Stimulated activated CD8-positive, alpha-beta memory T cell treated with anti-CD3 and anti-CD28 coated beads, Interleukin-12 subunit alpha, Interleukin-12 subunit beta, amount 100 ng/mL, for 24 hours (primary cell): ENCODE data around the gene PKNOX2.

ENCODE experiments used
- DNase-seq: peaks from one replicate; pipeline ENCODE4 v3.0.0-alpha.2; 2020; ENCODE audit errors: extremely low read depth

The PKNOX2 gene

DNA sequence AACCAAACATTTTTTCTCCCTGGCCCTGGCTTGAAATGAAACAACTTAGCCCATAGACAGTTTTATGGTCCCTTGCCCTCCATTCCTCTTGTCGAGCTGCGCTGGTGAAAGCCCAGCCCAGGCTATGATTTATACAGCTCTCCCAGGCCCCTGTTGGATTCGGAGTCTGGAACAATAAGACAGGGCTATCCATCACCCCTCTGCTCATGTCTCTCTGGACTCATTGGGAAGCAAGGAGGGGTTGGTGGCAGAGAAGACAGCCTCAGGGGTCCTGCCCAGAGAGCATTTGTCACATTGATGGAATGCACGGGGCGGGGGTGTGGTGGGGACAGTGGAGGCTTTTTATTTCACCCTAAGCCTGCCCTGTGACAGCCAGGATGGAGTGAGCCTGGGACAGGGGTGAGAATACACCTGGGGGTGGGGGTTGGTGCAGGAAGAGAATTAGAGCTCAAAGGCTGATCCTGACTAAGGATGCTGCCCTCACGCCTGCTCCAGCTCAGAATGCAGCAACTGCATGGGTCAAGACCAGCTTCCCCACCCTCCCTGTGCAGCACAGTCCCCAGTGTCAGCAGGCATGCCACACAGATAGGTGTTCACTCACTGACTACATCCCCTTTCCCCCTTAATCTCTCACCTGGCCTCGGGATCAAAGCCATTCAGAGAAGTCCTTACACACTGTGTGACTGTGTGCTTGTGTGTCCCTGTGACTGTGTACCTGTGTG, 10.0 kb upstream of the PKNOX2 start:
- no peak for DNase-seq

DNA sequence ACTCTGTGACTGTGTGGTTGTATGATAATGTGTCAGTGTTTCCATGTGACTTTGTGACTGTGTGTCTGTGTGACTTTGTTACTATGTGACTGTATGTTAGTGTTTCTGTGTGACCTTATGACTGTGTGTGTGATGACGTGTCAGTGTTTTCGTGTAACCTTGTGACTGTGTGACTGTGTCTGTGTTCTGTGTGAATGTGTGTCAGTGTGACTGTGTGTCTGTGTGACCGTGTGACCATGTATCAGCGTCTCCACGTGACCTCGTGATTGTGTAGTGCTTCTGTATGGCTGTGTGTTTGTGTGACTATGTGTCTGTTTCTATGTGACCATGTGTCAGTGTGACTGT, 9.5 kb upstream of the PKNOX2 start:
- no peak for DNase-seq

DNA sequence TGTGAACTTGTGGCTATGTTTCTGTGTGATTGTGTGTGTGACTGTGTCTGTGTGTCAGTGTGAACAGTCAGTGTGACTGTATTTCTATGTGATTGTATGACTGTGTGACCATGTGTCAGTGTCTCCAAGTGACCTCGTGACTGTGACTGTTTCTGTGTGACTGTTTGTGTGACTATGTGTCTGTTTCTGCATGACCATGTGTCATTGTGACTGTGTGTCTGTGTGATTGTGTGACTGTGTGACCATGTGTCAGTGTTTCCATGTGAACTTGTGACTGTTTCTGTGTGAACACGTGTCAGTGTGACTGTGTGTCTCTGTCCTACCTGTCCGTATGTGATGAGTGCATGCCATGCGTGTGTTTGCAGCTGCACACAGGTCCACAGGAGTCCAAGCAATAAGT, 8.8 kb upstream of the PKNOX2 start:
- no peak for DNase-seq

DNA sequence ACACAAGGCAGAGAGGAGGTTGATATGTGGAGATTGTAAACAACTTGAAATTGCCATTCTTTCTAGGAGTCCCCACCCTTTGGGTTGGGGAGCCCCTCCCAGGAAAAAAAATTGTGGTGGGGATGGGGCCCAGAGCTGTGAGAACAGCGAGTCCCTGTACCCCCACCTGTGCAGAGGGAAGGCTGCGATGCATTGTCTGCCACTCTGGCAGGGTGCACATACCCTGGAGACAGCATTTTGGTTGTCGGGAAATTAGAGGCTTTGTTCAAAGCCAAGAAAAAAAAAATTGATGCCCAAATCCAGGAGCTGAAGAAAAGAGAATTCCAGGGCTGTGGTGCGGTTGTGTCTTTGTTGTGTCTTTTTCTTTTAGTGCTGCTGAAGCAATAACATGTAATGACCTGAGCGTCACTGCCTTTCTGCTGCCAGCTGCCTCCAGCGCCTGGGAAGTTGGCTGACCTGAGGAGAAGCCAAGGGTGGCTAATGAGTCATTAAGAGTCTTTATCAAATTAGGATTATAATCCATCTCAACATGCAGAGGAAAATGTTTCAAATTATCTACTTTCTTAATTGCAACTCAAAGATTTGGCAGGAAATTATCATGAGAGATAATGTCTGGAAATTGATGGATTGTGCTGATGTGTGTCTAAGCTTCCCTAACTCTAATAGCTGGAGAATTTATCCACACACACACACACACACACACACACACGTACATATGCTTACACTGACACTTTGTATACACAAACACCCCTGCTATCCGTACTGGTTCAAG, 8.0 kb upstream of the PKNOX2 start:
- DNase-seq, result no peak

DNA sequence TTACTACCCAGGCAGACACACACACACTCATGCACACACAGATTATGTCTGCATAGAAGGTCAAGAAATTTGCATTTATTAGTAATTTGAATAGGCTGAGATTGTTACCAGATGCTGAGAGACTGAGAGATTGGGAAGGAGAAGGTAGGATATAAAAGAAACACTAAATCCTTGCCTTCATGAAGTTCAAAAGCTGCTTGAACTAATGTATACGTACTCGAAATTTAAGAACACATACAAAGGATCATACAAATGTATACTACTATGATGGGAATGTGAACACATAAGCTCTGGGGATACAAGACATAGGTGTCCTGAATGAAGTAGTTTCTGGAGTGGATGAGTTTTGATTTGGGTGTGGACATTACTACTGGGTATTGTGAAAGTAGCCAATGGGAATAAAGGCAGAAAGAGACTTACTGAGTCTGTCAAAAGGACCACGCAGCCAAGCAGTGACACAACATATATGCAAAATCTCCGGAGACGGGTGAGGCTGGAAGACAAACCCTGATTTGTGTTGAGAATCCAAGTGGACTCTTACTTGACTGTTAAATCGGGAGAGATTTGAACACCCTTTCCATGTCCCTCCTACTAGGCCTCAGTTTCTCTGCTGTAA, 7.3 kb upstream of the PKNOX2 start:
- no peak for DNase-seq

DNA sequence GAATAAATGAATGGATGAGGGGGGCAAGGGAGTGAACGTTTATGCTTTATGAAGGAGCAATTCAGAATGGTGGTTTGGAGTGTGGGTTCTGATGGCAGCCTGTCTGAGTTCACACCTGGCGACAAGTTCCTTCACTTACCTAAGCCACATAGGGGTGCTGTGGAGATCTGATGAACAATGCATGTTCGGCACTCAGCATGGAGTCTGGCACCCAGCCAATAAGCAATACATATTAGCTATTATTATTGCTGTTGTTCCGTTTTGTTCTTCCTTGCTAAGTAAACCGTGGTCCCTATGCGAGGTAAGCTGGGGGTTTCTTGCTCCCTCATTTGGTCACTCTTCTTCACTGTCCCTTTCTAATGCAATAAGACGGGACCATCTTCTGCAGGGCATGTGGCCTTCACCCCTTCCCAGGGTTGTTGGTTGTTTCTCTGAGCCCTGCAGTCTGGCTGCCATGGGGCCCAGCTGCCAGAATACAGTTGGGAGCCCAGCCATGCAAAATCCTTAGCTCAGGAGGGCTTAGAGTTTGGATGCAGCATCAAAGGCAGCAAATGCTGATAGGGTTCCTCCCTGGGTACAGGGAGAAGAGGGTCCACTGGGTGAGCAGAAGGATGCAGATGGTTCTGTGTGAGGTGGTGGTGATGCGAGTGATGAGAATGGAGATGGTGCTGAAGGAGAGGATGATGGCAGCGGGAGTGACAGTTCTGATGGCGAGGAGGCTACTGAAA, 6.4 kb upstream of the PKNOX2 start:
- DNase-seq, result no peak

DNA sequence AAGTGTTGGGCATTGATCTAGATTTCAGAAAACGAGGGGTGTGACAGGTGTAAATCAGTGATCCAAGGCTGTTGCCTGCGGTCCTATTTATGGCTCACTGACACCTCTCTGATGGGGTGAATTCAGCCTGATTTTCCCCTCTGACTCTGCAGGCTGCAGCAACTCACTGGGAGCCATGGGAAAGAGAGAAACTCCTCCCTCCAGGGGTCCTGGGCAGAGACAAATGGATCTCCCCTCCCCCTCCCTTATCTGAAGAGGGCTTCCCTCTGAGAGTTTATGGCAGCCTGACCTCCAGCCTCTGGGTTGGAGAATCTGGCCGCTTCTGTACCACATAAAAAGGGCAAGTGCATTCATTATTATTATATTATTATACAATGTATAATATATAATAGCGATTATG, 1.8 kb upstream of the PKNOX2 start:
- no peak for DNase-seq

DNA sequence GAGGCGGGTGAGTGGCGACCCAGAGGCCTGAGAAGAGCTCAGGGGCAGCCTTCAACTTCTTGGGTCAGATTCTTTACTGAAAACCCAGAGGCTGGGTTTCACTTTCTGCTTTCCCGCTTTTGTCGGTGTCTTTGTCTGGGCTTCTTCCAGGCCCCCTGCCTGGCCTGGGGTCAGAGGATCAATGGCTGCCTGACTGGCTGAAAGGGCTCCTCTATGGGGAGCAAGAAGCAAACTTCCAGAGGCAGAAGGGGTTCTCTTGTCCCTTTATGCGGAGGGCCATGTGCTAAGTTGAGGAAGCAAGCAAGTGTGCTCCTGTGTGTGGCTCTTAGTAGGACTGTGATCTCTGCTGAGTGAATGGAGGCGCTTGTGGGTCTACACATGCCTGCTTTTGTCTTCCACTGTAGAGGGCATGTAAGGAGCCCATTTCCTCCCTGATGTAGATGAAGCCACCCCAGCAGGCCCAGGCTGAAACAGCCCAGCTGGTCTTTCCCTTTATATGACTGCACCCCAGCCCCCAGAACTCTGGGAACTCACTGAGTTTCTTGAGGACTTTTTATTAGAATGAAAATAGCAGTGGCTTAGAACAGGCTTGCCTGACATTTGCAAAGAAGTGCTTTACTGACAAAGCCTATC, 1.0 kb upstream of the PKNOX2 start:
- no peak for DNase-seq

DNA sequence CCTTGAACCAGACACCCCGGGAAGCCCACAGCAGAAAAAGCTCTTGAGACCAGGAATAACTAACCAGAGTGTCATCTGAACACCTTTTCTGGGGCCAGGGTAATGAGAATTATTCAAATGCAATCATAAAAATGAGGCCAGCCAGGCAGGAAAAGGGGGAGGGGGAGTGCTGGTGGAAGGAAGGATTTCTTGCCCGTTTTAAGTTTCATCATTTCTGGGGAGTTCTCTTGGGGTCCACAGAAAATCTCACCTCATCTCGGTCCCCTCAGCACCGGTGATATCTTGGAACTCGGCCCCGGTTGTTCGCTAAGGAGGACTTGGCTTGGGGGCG, 495 bp upstream of the PKNOX2 start:
- no peak for DNase-seq

DNA sequence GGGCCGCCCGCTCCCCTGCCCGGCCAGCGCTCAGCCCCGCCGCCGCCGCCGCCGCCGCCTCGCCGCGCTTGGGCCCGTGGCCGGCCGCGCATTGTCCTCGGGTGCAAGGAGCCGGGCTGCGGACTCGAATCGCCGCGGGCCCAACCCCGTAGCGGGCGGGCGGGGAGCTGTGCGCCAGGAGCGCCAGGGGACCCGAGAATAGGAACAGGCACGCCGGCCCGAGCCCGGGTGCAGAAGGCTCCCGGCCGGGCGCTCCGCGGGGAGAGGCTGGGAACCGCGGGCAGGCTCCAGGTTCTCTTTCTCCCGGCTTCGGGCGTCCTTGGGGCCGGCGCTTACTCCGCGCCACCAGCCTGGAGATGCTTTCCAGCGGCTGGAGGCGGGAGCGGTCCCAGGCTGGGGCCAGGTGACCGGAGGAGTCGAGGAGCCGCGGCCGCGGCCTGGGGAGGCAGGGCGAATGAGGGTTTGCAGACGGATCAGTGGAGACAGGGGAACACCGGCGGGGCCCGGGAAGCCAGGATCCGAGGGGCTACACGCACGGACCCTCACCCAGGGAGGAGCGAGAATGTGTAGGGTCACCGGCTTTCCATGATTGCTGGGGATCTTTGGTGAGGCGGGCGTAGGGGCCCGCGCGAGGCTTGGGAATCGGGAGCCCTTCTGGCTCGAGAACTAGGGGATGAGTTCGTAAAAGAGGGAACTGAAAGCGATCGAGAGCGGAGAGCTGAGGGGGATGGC, 726 bp downstream of the PKNOX2 start:
- no peak for DNase-seq

DNA sequence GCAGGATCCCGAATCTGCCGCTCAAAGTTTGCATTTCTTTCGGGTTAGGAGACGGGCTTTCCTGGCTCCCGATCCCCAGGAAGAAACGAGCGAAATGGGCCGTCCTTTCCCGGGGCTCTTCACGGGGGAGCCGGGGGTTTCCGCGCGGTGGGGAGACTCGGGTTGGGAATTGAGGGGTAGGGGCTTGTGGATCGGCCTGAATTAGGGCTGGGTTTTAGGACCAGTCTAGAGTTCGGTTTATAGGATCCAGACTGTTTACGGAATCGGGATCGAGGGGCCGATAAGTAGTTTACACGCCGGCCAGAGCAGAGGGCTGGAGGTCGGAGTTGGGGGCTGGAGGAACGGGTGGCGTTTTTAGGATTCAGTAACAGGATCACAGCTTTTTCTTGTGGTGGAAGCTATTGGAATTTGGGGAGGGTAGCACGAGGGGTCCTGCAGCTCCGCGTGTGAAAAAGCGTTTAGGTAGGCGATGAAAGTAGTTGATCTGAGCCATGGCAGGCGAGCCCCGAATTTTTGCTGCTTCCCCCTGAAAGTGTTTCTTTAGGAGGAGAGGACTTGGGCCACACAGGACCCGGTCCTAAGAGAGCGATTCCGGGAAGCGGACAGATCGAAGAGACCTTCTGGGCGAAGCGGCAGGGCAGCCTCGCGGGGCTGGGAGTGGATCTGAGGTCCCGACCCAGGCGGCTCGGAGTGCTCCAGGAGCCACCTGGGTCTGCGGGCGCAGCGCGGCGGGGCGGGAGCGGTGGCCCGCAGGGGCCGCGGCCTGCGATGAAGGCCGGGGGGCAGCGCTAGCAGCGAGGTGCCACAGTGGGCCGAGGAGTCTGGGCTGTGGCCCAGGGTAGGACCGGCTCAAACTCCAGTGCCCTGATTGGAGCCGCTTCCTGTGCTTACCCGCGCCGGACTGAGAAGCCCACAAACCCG, 1.6 kb downstream of the PKNOX2 start:
- DNase-seq, result no peak

DNA sequence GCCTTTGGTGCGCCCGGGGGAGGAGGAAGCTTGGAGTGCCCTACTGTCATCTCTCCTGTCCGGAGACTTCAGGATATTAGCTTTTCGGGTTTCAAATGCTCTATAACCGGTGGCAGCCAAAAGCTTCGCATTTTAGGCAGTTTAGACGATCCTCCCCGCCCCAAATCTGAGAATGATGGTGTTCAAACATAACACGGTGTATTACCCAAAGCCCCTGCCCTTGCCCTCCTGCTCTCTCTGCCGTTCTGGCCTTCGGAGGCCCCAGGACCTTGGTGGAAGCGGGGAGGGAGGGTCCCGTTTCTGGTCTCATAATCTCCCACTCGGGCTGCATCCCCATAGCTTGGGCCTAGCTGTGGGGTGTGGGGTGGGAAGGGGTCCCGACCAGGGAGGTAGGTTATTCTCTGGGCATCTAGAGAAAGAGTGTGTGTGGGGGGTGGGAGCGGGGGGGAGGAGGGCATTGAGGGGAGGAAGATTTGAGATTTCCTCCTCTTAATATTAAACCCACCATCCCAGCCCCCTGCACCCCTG, 2.3 kb downstream of the PKNOX2 start:
- DNase-seq, result no peak

DNA sequence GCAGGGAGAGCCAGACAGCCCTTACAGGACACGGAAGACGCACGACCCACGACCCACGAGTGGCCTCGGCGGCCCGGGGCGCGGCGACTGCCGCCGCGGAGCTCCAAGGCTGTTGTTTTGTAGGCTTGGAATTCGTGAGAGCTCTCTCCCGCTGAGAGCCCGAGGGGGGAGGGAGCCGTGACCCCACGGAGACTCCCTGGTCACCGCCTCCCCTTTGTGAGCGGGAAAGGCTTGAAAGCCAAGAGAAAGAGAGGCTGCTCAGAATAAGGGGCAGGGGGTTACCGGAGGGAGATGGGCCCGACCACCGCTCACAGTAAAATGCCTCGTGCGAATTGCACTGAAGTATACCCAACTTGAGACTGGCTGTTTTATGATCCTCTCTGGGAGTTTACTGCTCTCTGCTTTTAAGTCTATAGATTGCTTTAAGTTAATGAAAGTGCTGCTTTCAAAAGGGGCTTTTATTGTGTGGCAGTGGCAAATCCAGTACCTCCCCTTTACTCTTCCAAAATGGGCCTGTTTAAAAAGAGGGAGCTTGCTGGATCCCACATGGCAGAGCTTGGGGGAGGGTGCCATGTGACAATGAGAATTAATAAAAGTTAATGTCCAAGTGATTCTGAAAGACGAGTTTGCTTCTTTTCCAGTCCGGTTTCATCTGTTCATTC, 2.9 kb downstream of the PKNOX2 start:
- DNase-seq, result no peak

DNA sequence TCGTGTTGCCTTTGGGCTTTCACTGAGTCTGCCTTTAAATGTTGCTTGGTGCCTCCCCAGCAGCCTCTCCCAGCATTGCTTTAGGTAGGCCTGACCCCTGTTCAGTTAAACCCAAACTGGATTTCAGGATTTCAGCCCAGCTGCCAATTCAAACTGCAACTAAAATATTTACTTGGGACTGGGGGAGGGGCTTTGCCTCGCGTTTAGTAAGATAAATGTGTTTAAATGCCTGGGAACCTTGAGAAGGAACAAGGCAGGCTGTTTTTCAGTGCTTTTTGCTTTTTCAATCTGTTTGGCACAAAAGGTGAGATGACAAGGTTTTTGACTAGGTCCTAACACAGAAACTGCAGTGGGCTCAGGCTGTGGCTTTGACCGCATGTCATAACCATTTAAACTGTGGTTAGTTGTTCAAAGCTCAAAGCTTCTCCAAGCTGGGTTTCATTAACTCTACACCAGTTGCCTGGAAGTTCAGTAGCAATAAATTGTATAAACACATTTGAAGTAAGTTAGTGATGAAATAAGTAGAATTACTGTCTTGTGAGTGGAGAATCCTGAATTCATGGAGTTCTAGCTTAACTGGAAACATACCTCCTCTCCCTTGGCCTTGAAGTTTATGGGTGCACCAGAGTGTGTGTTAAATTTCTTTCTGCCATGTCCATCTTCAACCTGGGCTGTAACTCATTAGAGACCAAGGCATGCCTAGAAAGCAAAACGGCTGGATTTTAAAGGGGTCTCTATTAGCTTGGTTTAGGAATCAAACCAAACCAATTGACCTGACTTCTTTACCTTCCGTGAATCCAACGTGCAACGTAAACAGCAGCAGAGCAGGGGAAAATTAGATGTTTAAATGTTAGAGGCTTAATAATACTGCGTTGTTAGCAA, 3.6 kb downstream of the PKNOX2 start:
- DNase-seq, result no peak

DNA sequence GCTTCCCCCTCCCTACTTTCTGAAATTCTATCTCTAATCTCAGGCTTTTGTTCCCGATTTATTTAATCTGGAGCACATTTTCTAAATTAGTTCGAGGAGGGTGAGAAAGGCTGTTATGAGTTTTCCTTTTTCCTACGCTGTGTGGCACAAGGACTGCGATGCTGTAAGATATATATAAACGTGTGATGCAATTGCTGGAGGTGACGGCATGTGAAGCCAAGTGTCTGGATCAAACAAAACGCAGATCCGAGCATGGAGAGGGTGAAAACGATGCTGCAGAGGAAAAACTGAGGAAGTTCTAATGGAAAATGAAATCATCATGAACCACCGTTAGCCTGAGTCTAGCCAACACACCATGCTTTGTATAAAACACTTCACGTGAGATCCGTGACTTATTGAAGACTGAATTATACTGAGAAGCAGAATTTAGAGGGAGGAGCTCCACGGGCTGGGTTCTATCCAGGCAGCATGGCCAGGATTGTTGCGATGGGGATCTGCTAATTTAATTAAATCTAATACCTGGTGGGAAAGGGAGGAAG, 4.4 kb downstream of the PKNOX2 start:
- no peak for DNase-seq

DNA sequence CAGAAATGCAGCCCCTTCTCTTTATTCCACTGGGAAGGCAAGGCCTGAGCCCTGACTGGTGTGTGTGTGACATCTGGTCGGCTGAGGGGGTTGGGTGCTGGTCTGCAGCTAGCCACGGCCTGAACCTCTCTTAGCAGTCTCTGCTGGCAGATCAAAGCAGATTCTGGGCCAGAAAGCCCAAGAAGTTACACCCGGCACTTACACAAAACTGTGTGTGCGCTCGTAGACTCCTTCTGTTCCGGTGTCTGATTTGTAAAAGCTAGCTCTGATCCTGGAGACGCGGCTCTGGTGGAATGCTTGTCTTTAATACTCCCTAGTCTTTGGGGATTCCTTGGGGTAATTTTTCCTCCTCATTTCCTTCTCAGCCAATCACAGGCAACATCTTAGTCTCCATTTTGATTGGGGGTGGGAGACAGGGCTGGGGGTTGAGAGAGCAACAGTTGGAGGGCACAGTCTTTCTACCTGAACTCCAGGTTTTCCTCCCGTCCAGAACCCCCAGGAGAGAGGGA, 5.5 kb downstream of the PKNOX2 start:
- no peak for DNase-seq

DNA sequence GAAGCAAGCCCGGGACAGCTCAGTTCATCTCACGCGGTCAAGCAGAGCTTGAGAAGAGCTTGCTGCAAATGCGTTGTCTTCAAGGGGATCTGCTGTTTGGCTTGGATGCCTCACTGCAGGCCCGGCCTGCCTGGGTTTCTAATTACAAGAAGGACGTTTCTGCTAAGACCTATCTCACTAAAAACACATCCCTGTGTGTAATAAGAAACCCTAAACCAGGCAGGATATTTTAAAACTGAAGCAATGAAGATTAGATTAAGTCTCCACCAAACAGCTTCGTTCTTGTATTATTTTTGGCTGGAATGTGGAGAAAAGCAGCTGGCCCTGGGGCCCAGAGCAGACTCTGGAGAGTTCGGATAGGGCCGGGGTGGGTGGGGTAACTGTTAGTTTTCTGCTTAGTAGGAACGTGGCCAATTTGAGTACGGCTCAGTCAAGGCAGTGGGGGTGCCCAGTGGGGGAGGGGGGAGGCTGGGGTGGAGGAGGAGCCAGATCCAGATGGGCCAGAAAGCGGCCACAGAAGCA, 6.0 kb downstream of the PKNOX2 start:
- DNase-seq, result no peak

DNA sequence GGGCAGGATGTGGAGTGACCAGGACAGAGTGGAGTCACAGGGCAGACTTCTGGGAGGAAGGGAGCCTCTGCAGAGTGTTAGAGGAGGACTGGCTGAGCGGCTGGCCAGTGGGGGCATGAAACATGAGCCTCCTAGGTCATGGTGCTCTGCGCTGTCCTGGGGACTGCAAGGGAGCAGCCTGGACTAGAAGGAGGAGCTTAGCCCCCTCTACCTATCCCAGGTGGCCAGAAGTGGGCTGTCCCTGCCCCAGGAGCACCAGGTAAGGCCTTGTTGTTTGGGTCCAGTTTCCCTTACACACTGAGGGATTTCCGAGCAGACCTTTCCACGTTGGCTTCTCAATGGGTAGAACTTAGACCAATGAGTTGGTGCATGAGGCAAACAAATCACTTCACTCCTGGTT, 7.4 kb downstream of the PKNOX2 start:
- no peak for DNase-seq
